ENCODE results near the gene PPP2R1A. TPM values are rescaled to one million over a fixed set of nuclear protein-coding genes. Genes with fewer than 3 reads are reported as not detected.

PPP2R1A gene
- total and polyA plus RNA-seq, 2 of the 13 experiments (the other 11 are each of a cell fraction or from before 2014, with no cell fraction given): 86.7 to 130 TPM

DNA sequence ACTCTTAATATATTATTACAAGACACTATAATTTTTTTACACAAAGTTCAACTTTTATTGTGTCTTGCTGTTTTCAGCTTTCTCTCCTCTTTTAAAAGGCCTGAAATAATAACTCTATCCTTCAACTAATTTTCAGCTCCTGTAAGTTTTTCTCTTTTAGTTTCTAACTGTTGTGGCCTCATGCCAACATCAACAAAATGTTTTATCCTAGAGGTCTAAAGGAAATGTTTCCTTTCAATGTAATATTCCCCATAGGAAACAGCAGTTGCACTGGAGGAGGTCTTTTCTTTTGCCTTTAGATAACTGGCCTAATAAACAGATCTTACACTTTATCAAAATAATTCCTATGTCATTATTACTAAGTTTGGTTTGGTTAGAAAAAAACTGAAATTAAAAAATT is 41.6 kb upstream of the PPP2R1A start:
- Histone ChIP-seq H3K9me3 (ENCODE audit: low read length) (peaks cover 76% of the 10 kb centered on the region), H3K27me3 (ENCODE audit: control insufficient read depth in 1 of 2, insufficient read depth in 2 of 2, low read length in 2 of 2) (no peaks in the 10 kb centered on the region; a peak in 1 of 5 replicates), H3K36me3 (replicated peaks in 1 of 2; ENCODE audit: control insufficient read depth in 1 of 2, insufficient read depth in 2 of 2, low read length in 2 of 2) (no peaks in the 10 kb centered on the region), H3K4me1 (ENCODE audit: insufficient read depth, low read length) (no peaks in the 10 kb centered on the region), H3K79me2 (ENCODE audit: insufficient read depth, low read length) (no peaks in the 10 kb centered on the region), H3K4me3 (replicated peaks in 1 of 3; ENCODE audit: insufficient read depth in 1 of 3, low read depth in 2 of 3, low read length in 3 of 3) (no peak overlapping the region), H3K27ac (ENCODE audit: extremely low read length, insufficient read depth, low read length) (no peak overlapping the region), H4K20me1 (ENCODE audit: insufficient read depth, low read length) (no peaks in the 10 kb centered on the region), H3K9ac (ENCODE audit: insufficient read depth, low read depth, low read length) (no peak overlapping the region), H2AFZ (ENCODE audit: low read length) (no peak overlapping the region), H3K4me2 (ENCODE audit: low read depth, low read length) (no peak overlapping the region)
- no TSS peak for BruUV-seq (replicated peaks)
- FAIRE-seq (no peak), DNase-seq (ENCODE audit: low spot score) (no peak), ATAC-seq (no peak)
- POLR2A ChIA-PET: no interaction called here
- TF ChIP-seq, protein P1, sequence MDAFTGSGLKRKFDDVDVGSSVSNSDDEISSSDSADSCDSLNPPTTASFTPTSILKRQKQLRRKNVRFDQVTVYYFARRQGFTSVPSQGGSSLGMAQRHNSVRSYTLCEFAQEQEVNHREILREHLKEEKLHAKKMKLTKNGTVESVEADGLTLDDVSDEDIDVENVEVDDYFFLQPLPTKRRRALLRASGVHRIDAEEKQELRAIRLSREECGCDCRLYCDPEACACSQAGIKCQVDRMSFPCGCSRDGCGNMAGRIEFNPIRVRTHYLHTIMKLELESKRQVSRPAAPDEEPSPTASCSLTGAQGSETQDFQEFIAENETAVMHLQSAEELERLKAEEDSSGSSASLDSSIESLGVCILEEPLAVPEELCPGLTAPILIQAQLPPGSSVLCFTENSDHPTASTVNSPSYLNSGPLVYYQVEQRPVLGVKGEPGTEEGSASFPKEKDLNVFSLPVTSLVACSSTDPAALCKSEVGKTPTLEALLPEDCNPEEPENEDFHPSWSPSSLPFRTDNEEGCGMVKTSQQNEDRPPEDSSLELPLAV (CRISPR knock-in tag; conservative IDR thresholded peaks at IDR 0.05; ENCODE audit: low read depth): no peak
- CTCF ChIA-PET (ENCODE audit: low intra/inter-chr PET ratio, low total read pairs): no interaction called here
- in situ Hi-C loops (cut with HindIII; ENCODE audit: extremely low pct_ligation_motif_present, low pct_unique_long_range_greater_than_20kb): no loop called here
- intact Hi-C loops (cut with micrococcal nuclease; ENCODE audit: unreplicated experiment): no loop called here

DNA sequence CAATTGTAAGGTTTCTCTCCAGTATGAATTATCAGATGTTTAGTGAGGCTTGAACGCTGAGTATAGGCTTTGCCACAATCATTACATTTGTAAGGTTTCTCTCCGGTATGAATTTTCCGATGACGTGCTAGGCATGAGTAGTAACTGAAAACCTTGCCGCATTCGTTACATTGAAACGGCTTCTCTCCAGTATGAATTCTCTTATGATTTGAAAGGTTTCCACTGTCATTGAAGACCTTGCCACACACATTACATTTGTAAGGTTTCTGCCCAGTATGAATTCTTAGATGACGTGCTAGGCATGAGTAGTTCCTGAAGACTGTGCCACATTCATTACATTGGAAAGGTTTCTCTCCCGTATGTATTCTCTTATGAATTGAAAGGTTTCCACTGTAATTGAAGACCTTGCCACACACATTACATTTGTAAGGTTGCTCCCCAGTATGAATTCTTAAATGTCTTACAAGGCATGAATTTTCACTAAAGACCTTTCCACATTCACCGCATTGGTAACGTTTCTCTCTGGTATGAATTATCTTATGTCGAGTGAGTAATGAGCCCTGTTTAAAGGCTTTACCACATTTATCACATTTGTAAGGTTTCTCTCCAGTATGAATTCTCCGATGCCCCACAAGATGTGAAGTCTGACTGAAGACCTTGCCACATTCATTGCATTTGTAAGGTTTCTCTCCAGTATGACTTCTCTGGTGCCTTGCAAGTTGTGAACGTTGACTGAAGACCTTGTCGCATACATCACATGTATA is 34.1 kb upstream of the PPP2R1A start:
- Histone ChIP-seq H3K27ac (ENCODE audit: extremely low read length, insufficient read depth, low read length) (no peak overlapping the region), H4K20me1 (ENCODE audit: insufficient read depth, low read length) (no peaks in the 10 kb centered on the region), H3K27me3 (ENCODE audit: control insufficient read depth in 1 of 2, insufficient read depth in 2 of 2, low read length in 2 of 2) (no peaks in the 10 kb centered on the region; a peak in 1 of 5 replicates), H3K9me3 (ENCODE audit: low read length) (peaks cover 91% of the 10 kb centered on the region), H3K36me3 (replicated peaks in 1 of 2; ENCODE audit: control insufficient read depth in 1 of 2, insufficient read depth in 2 of 2, low read length in 2 of 2) (peaks cover 0 to 18% of the 10 kb centered on the region in 2 experiments; a peak in 1 of 5 replicates), H3K4me2 (ENCODE audit: low read depth, low read length) (no peak overlapping the region), H3K79me2 (ENCODE audit: insufficient read depth, low read length) (no peaks in the 10 kb centered on the region), H3K4me1 (ENCODE audit: insufficient read depth, low read length) (no peaks in the 10 kb centered on the region), H2AFZ (ENCODE audit: low read length) (no peak overlapping the region), H3K9ac (ENCODE audit: insufficient read depth, low read depth, low read length) (no peak overlapping the region), H3K4me3 (replicated peaks in 1 of 3; ENCODE audit: insufficient read depth in 1 of 3, low read depth in 2 of 3, low read length in 3 of 3) (no peak overlapping the region)
- TF ChIP-seq AKAP8 (CRISPR knock-in tag; IDR thresholded peaks at IDR 0.05) (no peak), ZNF160 (CRISPR knock-in tag; IDR thresholded peaks at IDR 0.05) (no peak), ZNF274 (CRISPR knock-in tag; IDR thresholded peaks at IDR 0.05) (no peak), KMT2B (CRISPR knock-in tag; IDR thresholded peaks at IDR 0.05) (no peak), TP53 (CRISPR knock-in tag; conservative IDR thresholded peaks at IDR 0.05) (no peak), NR1H2 (CRISPR knock-in tag; IDR thresholded peaks at IDR 0.05; ENCODE audit: borderline replicate concordance, low read depth) (no peak), ZNF350 (CRISPR knock-in tag; IDR thresholded peaks at IDR 0.05; ENCODE audit: borderline replicate concordance, low read depth) (no peak)
- DNase-seq (ENCODE audit: low spot score) (no peak), FAIRE-seq (no peak), ATAC-seq (no peak)
- POLR2A ChIA-PET: no interaction called here
- intact Hi-C loops (cut with micrococcal nuclease; ENCODE audit: unreplicated experiment): no loop called here
- no TSS peak for BruUV-seq (replicated peaks)
- in situ Hi-C loops (cut with HindIII; ENCODE audit: extremely low pct_ligation_motif_present, low pct_unique_long_range_greater_than_20kb): no loop called here
- 98% methylated on average over 15 of the region's 15 CpGs for WGBS (ENCODE audit: low lambda C conversion rate)
- CTCF ChIA-PET (ENCODE audit: low intra/inter-chr PET ratio, low total read pairs): no interaction called here

Data from HepG2 (cell line).